AG09319 (cell line): Measurements from ENCODE around the gene C8G.

Experiments used
- DNase-seq: peaks from one replicate; pipeline ENCODE4 v3.0.0-alpha.2; 2010; ENCODE audit warnings: low read depth; ENCODE audit errors: extremely low read depth
- TF ChIP-seq, protein P1 (sequence below): IDR thresholded peaks from 2 replicates; pipeline ENCODE4 v1.5.1; 2011; ENCODE audit warnings: low read depth, mild to moderate bottlenecking, inconsistent platforms, low read length, moderate library complexity

The C8G gene

DNA sequence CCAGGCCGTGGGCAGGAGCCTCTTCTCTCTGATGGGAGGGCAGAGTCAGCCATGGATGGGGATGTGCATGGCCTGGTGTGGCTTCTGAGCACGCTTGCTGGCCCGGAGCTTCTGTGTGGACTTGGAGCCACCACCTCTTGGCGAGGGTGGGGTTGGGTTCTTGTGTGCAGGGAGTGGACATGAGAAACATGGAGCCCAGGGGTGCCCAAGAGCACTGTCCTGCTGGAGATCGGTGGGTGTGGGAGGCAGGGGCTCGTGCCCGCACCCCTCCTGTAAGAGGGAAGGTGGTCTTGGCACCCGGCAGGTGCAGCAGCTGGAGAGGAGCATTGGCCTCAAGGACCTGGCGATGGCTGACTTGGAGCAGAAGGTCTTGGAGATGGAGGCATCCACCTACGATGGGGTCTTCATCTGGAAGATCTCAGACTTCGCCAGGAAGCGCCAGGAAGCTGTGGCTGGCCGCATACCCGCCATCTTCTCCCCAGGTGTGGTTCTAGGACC, 24.3 kb upstream of the C8G start:
- TF ChIP-seq, protein P1, sequence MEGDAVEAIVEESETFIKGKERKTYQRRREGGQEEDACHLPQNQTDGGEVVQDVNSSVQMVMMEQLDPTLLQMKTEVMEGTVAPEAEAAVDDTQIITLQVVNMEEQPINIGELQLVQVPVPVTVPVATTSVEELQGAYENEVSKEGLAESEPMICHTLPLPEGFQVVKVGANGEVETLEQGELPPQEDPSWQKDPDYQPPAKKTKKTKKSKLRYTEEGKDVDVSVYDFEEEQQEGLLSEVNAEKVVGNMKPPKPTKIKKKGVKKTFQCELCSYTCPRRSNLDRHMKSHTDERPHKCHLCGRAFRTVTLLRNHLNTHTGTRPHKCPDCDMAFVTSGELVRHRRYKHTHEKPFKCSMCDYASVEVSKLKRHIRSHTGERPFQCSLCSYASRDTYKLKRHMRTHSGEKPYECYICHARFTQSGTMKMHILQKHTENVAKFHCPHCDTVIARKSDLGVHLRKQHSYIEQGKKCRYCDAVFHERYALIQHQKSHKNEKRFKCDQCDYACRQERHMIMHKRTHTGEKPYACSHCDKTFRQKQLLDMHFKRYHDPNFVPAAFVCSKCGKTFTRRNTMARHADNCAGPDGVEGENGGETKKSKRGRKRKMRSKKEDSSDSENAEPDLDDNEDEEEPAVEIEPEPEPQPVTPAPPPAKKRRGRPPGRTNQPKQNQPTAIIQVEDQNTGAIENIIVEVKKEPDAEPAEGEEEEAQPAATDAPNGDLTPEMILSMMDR, result no peak
- DNase-seq, result no peak

DNA sequence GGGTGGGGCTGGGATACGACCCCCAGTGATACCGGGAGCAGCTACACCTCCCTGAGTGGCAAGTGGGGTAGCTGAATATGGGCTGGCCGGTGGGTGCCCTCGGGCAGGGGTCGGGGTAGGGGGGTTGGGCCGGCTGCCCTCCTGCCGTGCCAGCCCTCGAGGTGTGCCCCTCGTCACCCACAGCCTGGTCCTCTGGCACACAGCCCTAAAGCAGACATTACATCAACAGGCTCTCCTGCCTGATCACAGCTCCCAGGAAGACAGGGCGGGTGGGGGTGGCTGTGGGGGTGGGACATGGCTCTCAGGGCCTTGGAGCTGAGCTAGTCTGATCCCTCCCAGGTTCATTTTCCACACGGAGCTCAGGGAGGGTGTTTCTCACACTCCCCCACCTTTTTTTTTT, 23.7 kb upstream of the C8G start:
- TF ChIP-seq, protein P1, result no peak
- no peak for DNase-seq

DNA sequence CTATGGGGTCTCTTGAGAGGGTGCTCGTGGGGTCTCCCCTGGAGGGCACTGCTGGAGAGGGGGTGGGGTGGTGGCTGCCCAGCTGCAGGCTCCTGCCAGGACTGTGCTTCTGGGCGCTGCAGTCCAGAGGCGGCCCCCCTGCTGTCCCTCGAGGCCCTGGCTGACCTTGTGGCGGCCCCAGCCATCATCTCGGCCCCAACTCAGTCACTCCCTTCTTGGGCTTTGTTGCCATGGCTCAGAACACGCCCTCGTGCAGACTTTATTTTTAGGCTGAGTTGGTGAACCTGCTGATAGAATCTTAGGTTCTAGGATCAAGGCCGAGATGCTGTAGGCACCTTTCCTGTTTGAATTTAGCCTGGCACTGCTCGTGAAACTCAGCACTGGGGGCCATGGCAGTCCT, 23.3 kb upstream of the C8G start:
- TF ChIP-seq, protein P1, result no peak

DNA sequence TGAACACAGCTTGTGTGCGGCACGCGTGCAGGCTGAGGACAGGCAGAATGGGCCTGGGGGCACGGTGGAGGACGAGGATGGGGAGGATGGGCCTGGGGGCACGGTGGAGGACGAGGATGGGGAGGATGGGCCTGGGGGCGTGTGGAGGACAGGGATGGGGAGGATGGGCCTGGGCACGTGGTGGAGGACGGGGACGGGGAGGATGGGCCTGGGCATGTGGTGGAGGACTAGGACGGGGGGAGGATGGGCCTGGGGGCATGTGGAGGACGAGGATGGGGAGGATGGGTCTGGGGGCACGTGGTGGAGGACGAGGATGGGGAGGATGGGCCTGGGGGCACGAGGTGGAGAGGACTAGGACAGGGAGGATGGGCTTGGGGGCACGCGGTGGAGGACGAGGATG, 22.5 kb upstream of the C8G start:
- TF ChIP-seq, protein P1, result no peak
- DNase-seq, result no peak

More for the DNA sequence above, 23.3 kb upstream of the C8G start:
- no peak for DNase-seq

DNA sequence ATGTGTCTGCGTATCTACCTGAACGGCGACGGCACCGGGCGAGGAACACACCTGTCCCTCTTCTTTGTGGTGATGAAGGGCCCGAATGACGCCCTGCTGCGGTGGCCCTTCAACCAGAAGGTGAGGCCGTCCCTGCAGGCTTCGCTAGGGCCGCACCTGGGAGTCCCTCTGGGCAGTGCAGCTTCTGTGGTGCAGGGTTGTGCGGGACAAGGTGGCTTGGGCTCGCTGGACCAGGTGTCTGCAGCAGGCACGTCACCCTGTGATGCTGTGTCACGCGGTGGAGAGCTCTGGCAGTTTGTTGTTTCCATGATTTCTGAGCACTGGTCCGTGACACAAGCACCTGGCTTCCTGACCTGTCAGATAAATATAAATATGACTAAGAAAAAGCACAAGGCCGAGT, 21.2 kb upstream of the C8G start:
- TF ChIP-seq, protein P1, result no peak
- no peak for DNase-seq

DNA sequence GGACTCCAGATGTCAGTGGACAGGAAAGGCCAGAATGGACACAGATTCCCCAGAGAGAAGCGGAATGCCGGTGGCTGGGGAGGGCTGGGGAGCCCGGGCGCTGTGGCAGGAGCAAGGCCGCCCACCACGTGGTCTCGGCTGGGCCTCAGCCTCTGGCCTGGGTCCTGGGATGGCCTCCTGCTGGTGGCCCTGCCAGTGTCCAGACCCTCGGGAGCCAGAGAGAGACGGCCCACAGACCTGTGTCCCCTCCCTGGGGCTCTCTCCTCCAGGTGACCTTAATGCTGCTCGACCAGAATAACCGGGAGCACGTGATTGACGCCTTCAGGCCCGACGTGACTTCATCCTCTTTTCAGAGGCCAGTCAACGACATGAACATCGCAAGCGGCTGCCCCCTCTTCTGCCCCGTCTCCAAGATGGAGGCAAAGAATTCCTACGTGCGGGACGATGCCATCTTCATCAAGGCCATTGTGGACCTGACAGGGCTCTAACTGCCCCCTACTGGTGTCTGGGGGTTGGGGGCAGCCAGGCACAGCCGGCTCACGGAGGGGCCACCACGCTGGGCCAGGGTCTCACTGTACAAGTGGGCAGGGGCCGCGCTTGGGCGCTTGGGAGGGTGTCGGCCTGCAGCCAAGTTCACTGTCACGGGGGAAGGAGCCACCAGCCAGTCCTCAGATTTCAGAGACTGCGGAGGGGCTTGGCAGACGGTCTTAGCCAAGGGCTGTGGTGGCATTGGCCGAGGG, 19.5 kb upstream of the C8G start:
- no peak for DNase-seq
- TF ChIP-seq, protein P1, result no peak

DNA sequence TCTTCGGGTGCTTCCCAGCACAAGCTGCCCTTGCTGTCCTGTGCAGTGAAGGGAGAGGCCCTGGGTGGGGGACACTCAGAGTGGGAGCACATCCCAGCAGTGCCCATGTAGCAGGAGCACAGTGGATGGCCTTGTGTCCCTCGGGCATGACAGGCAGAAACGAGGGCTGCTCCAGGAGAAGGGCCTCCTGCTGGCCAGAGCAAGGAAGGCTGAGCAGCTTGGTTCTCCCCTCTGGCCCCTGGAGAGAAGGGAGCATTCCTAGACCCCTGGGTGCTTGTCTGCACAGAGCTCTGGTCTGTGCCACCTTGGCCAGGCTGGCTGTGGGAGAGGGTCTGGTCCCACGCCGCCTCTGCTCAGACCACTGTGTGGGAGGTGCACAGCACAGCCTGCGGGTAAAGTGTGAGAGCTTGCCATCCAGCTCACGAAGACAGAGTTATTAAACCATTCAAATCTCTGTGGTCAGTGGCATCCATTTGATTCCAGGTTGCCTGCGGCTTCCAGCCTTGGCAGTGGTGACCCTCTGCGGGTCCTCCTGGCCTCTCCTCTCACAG, 18.8 kb upstream of the C8G start:
- TF ChIP-seq, protein P1, result no peak; the same call in none of the 2 replicates
- DNase-seq, result no peak
